ENCODE data around the gene CCDC61. TPM values are rescaled to one million over a fixed set of nuclear protein-coding genes. Genes with fewer than 3 reads are reported as not detected.

The CCDC61 gene
- total RNA-seq, 1 experiment from 2014 or later: 16.9 TPM

DNA sequence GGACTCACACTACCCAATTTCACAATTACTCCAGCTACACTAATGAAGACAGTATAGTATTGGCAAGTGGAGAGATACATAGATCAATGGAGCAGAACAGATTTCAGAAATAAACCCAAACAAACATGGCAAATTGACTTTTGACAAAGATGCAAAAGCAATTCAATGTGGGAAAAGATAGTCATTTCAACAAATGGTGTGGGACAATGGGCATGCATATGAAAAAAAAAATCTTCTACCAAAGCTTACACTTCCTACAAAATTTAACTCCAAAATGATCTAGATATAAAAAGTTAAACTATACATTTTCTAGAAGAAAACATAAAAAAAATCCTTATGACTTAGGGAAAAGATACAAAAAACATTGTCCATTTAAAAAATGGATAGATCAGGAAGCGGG, 48.3 kb downstream of the CCDC61 start:
- Histone ChIP-seq H3K4me1 (ENCODE audit: insufficient read depth, low read length) (no peaks in the 10 kb centered on the region), H2BK5ac (ENCODE audit: insufficient read length, low read length) (no peak overlapping the region), H3K18ac (ENCODE audit: insufficient read length, low read depth, low read length) (no peak overlapping the region), H3K27me3 (ENCODE audit: insufficient read depth, low read length) (no peaks in the 10 kb centered on the region), H2BK20ac (ENCODE audit: low read depth, low read length, poor library complexity, severe bottlenecking) (no peak overlapping the region), H4K20me1 (ENCODE audit: control insufficient read depth, insufficient read depth, insufficient read length) (no peaks in the 10 kb centered on the region), H3T11ph (ENCODE audit: low read length) (no peak overlapping the region), H2AFZ (ENCODE audit: low read length) (no peak overlapping the region), H2AK5ac (ENCODE audit: insufficient read length, low read length) (no peak overlapping the region), H4K5ac (ENCODE audit: insufficient read length, low read depth, low read length) (no peak overlapping the region), H3K79me2 (ENCODE audit: insufficient read depth, low read length) (no peaks in the 10 kb centered on the region), H3K23me2 (ENCODE audit: insufficient read length, low read depth, low read length, poor library complexity, severe bottlenecking) (no peaks in the 10 kb centered on the region), H3K9me3 (ENCODE audit: control insufficient read depth, low read depth, low read length) (peaks cover 5% of the 10 kb centered on the region), H3K4ac (ENCODE audit: low read depth, low read length) (no peak overlapping the region), H3K4me2 (ENCODE audit: insufficient read depth, insufficient read length, low read length) (no peak overlapping the region), H2BK12ac (ENCODE audit: insufficient read length, low read depth, low read length) (no peak overlapping the region), H3K14ac (ENCODE audit: insufficient read depth, low read length) (no peak overlapping the region), H3K23ac (ENCODE audit: insufficient read length, low read depth, low read length) (no peak overlapping the region), H3K9ac (ENCODE audit: extremely low read depth, insufficient read length, low read length) (no peak overlapping the region), H3K79me1 (ENCODE audit: insufficient read depth, low read depth, low read length, poor library complexity, severe bottlenecking) (no peaks in the 10 kb centered on the region), H3K56ac (ENCODE audit: insufficient read length, low read depth, low read length) (no peak overlapping the region), H3K27ac (ENCODE audit: insufficient read length, low read depth, low read length) (no peak overlapping the region), H4K8ac (replicated peaks; ENCODE audit: insufficient read length, low read depth, low read length) (no peak overlapping the region), H4K91ac (ENCODE audit: insufficient read length, low read depth, low read length) (no peak overlapping the region), H2BK120ac (ENCODE audit: low read depth, low read length, poor library complexity, severe bottlenecking) (no peak overlapping the region), H2BK15ac (ENCODE audit: low read depth, low read length) (no peak overlapping the region)
- Mint-ChIP-seq H3K27ac (no peak overlapping the region), H3K27me3 (ENCODE audit: low read depth) (peaks cover 84% of the 10 kb centered on the region), H3K9me3 (peaks cover 59 to 69% of the 10 kb centered on the region in 2 experiments), H3K4me3 (no peak overlapping the region), H3K4me1 (no peaks in the 10 kb centered on the region), H3K36me3 (ENCODE audit: insufficient read depth in 1 of 3, low read depth in 3 of 3) (peaks cover 0 to 8% (median 6%) of the 10 kb centered on the region in 3 experiments; a peak in 6 of 7 replicates)
- TF ChIP-seq, protein P1, sequence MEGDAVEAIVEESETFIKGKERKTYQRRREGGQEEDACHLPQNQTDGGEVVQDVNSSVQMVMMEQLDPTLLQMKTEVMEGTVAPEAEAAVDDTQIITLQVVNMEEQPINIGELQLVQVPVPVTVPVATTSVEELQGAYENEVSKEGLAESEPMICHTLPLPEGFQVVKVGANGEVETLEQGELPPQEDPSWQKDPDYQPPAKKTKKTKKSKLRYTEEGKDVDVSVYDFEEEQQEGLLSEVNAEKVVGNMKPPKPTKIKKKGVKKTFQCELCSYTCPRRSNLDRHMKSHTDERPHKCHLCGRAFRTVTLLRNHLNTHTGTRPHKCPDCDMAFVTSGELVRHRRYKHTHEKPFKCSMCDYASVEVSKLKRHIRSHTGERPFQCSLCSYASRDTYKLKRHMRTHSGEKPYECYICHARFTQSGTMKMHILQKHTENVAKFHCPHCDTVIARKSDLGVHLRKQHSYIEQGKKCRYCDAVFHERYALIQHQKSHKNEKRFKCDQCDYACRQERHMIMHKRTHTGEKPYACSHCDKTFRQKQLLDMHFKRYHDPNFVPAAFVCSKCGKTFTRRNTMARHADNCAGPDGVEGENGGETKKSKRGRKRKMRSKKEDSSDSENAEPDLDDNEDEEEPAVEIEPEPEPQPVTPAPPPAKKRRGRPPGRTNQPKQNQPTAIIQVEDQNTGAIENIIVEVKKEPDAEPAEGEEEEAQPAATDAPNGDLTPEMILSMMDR (conservative IDR thresholded peaks at IDR 0.05): no peak
- DNase-seq: no peak
- no CpG with 5 or more reads among the region's 1 CpG for WGBS (ENCODE audit: extremely low coverage, insufficient read length, low lambda C conversion rate)
